ENCODE results near the gene ARPC1B.

- peak; percentile 29 for TF ChIP-seq CTCF (IDR thresholded peaks at IDR 0.05)
- no peak for TF ChIP-seq ZFX (IDR thresholded peaks at IDR 0.05; ENCODE audit: borderline replicate concordance)
These were observed 48.7 kb upstream of the ARPC1B start, which contains the start of gene ARPC1A for GRCh38 chr7:99325592-99326407.

All from 22Rv1 (cell line).